HepG2 (cell line): ENCODE measurements around the gene RERE. TPM values are rescaled to one million over a fixed set of nuclear protein-coding genes. Genes with fewer than 3 reads are reported as not detected.
"Not testable (repeated sequence)": the region's sequence is repeated elsewhere in the genome, so short reads cannot be mapped to it uniquely, and the experiment has no call there.

Source experiments
- ATAC-seq: fragments of 200-7000 bp; cut with Tn5 transposase; 3 replicates; pipeline ENCODE4 v1.9.1; 2020; ENCODE audit warnings: mild to moderate bottlenecking, moderate library complexity
- BruUV-seq: library from RNA; stranded (reverse); fragments of 400-500 nt; replicated peaks from 2 replicates; lab custom pipeline; 2021; lab: Mats Ljungman, UMichigan
- CTCF ChIA-PET: fragments of 300-600 bp; formaldehyde crosslinking; extraction: SDS; loops from one replicate; lab custom pipeline; 2021; ENCODE audit warnings: low total read pairs, inconsistent platforms, low intra/inter-chr PET ratio; lab: Yijun Ruan, JAX
- POLR2A ChIA-PET: fragments of 350-600 bp; sonication (Branson Sonifier 250); formaldehyde crosslinking; loops from one replicate; lab custom pipeline; 2020; ENCODE audit warnings: antibody characterized with exemption, inconsistent platforms; lab: Yijun Ruan, JAX
- DNase-seq: peaks from one replicate; pipeline ENCODE4 v3.0.0-alpha.2; 2015; ENCODE audit warnings: low spot score
- FAIRE-seq: peaks from 3 replicates; lab custom pipeline; 2011; peaks lifted over from hg19 to GRCh38; lab: Jason Lieb, UNC
- H2AFZ ChIP-seq: one replicate; pipeline ENCODE4 v1.6.1; 2011; ENCODE audit warnings: low read length, inconsistent platforms
- H3K27ac ChIP-seq: fragments of 300-600 bp; 3 replicates; pipeline ENCODE4 v1.8.0; 2011; ENCODE audit warnings: mixed run types, mild to moderate bottlenecking, mixed read lengths, low read length, inconsistent platforms; ENCODE audit not compliant: insufficient read depth; ENCODE audit errors: extremely low read length
- H3K27me3 ChIP-seq, 2 experiments: fragments of 200-600 bp in 1 of 2; 2 replicates in 1 of 2; 3 replicates in 1 of 2; pipeline versions ENCODE4 v1.6.0 to v1.8.0; 2011; ENCODE audit warnings: low read length in 2 of 2, mild to moderate bottlenecking in 2 of 2, moderate library complexity in 2 of 2, inconsistent platforms in 1 of 2; ENCODE audit not compliant: insufficient read depth in 2 of 2, control insufficient read depth in 1 of 2
- H3K36me3 ChIP-seq, 2 experiments: fragments of 200-600 bp in 1 of 2; replicated peaks in 1 of 2; 2 replicates in 1 of 2; 3 replicates in 1 of 2; pipeline versions ENCODE4 v1.5.1 to v1.8.0; 2011; ENCODE audit warnings: low read length in 2 of 2, inconsistent platforms in 1 of 2; ENCODE audit not compliant: insufficient read depth in 2 of 2, control insufficient read depth in 1 of 2
- H3K4me1 ChIP-seq: 2 replicates; pipeline ENCODE4 v1.5.1; 2012; ENCODE audit warnings: low read length, inconsistent platforms; ENCODE audit not compliant: insufficient read depth
- H3K4me2 ChIP-seq: 2 replicates; pipeline ENCODE4 v1.6.0; 2011; ENCODE audit warnings: low read depth, low read length, inconsistent platforms
- H3K4me3 ChIP-seq, 3 experiments: fragments of 200-600 bp in 1 of 3; sonication (generic), shearing (Covaris generic) in 1 of 3; replicated peaks in 1 of 3; 2 replicates each; pipeline ENCODE4 v1.5.1; 2011 to 2016; ENCODE audit warnings: low read length in 3 of 3, inconsistent platforms in 2 of 3, low read depth in 2 of 3, mild to moderate bottlenecking in 2 of 3, control low read depth in 1 of 3, mixed read lengths in 1 of 3; ENCODE audit not compliant: insufficient read depth in 1 of 3
- H3K79me2 ChIP-seq: one replicate; pipeline ENCODE4 v1.6.1; 2011; ENCODE audit warnings: low read length, inconsistent platforms; ENCODE audit not compliant: insufficient read depth
- H3K9ac ChIP-seq: 2 replicates; pipeline ENCODE4 v1.6.0; 2011; ENCODE audit warnings: mild to moderate bottlenecking, low read depth, low read length, inconsistent platforms; ENCODE audit not compliant: insufficient read depth
- H3K9me3 ChIP-seq: 2 replicates; pipeline ENCODE4 v1.5.1; 2012; ENCODE audit warnings: mild to moderate bottlenecking, low read length
- H4K20me1 ChIP-seq: 2 replicates; pipeline ENCODE4 v1.6.0; 2011; ENCODE audit warnings: inconsistent platforms, mild to moderate bottlenecking, low read length, moderate library complexity; ENCODE audit not compliant: insufficient read depth
- PRPF4 ChIP-seq: fragments of 200-400 bp; formaldehyde crosslinking; IDR thresholded peaks from 2 replicates; pipeline ENCODE4 v1.6.1; 2016; ENCODE audit warnings: low read length, low read depth; ENCODE audit not compliant: poor library complexity, severe bottlenecking
- ZNF138 ChIP-seq: sonication (generic); formaldehyde crosslinking; IDR thresholded peaks from 2 replicates; pipeline ENCODE4 v1.5.0; 2020; ENCODE audit warnings: mild to moderate bottlenecking, low read depth, missing genetic modification reagents
- ZNF292 ChIP-seq: sonication (generic); formaldehyde crosslinking; IDR thresholded peaks from 2 replicates; pipeline ENCODE4 v1.8.1; 2022; ENCODE audit warnings: mild to moderate bottlenecking, low read depth, missing genetic modification reagents, borderline replicate concordance
- ZNF672 ChIP-seq: sonication (generic); formaldehyde crosslinking; IDR thresholded peaks from 2 replicates; pipeline ENCODE4 v1.8.1; 2022; ENCODE audit warnings: missing genetic modification reagents
- ZNF720 ChIP-seq: sonication (generic); formaldehyde crosslinking; IDR thresholded peaks from 2 replicates; pipeline ENCODE4 v1.4.0; 2020; ENCODE audit warnings: missing genetic modification reagents
- WGBS: methylation state at CpG from one replicate; pipeline ENCODE4 v1.1.6; 2017; ENCODE audit warnings: low lambda C conversion rate; 5-methylcytosine and 5-hydroxymethylcytosine counted together
- in situ Hi-C: cut with HindIII; loops from 2 replicates; pipeline ENCODE4 v1.10.0; 2017; ENCODE audit warnings: low pct_unique_long_range_greater_than_20kb; ENCODE audit not compliant: extremely low pct_ligation_motif_present
- intact Hi-C: fragments of 100-400 bp; cut with micrococcal nuclease; formaldehyde crosslinking; loops from one replicate; pipeline ENCODE4 v1.10.0; 2022; ENCODE audit not compliant: unreplicated experiment
- polyA plus RNA-seq, 8 experiments: library from polyadenylated mRNA; depleted of rRNA in 3 of 8; stranded (reverse) in 7 of 8; unstranded in 1 of 8; fragments of >200 nt; fragmentation: Illumina TruSeq in 4 of 8; extraction: Trizol in 4 of 8; gene quantifications; 2 replicates each; pipeline versions ENCODE4 v1.2.1 to v1.2.3, GENCODE V29; 2011 to 2016; ENCODE audit warnings: low read depth in 4 of 8, missing spikeins in 1 of 8, mixed read lengths in 1 of 8; ENCODE audit not compliant: insufficient read depth in 1 of 8
- total RNA-seq, 5 experiments: library from RNA; depleted of rRNA; stranded (reverse); fragments of >200 nt; fragmentation: Illumina TruSeq; extraction: Trizol; gene quantifications; 2 replicates each; pipeline ENCODE4 v1.2.3, GENCODE V29; 2016; ENCODE audit warnings: low read depth in 1 of 5
- TF ChIP-seq, protein P1 (sequence below): sonication (generic); formaldehyde crosslinking; IDR thresholded peaks from 2 replicates; pipeline ENCODE4 v1.4.0; 2020; ENCODE audit warnings: missing genetic modification reagents
- TF ChIP-seq, protein P2 (sequence below): sonication (generic); formaldehyde crosslinking; IDR thresholded peaks from 2 replicates; pipeline ENCODE4 v1.5.1; 2020; ENCODE audit warnings: mild to moderate bottlenecking, missing genetic modification reagents, moderate library complexity

RERE gene
- total and polyA plus RNA-seq, 2 of the 13 experiments (the other 11 are each of a cell fraction or from before 2014, with no cell fraction given): 18.3 to 21.9 TPM

DNA sequence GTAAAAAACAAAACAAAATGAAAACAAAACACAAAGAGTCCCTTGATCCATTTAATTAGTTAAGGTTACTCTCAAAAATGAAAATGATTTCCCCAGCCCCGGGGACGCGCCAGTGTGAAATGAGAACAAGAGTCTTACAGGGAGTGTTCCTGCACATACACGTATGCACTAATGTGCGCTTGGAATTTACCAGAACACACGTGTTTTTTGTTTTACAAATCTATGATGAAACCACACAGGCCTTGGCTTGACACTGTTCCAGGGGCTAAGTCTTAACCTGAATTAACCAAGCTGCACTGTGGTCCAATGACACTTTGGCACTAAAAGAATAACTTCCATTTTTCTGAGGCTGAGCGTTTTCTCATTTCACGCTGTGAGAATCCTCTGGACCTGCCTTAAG, 435.8 kb downstream of the RERE start (continued):
- no peak for TF ChIP-seq ZNF292 (CRISPR knock-in tag)
- TF ChIP-seq, all 625 proteins: peak for 0

DNA sequence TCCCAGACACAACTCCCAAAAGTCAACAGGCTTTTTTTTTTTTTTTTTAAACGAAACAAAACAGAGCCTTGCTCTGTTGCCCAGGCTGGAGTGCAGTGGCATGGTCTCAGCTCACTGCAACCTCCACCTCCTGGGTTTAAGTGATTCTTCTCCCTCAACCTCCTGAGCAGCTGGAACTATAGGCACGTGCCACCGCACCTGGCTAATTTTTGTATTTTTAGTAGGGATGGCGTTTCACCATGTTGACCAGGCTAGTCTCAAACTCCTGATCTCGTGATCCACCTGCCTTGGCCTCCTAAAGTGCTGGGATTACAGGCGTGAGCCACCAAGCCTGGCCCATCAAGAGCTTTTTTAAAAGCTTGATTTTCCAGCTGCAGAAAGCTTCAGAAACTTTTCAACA, 437.1 kb downstream of the RERE start:
- peaks cover 70% of the 10 kb centered on the region for H4K20me1 ChIP-seq
- FAIRE-seq, CTCF ChIA-PET, ATAC-seq, H3K27ac ChIP-seq, intact Hi-C loops, H3K9me3 ChIP-seq, BruUV-seq, H3K4me2 ChIP-seq, H3K27me3 ChIP-seq, DNase-seq, H3K4me3 ChIP-seq, in situ Hi-C loops, POLR2A ChIA-PET, H3K9ac ChIP-seq, H2AFZ ChIP-seq: not testable (repeated sequence)
- H3K4me1 ChIP-seq: peaks cover 18% of the 10 kb centered on the region
- H3K79me2 ChIP-seq: peaks cover 63% of the 10 kb centered on the region
- peaks cover 21 to 43% of the 10 kb centered on the region in 2 experiments; a peak in 4 of 5 replicates for H3K36me3 ChIP-seq
- WGBS: 87% methylated on average over 6 of the region's 6 CpGs

DNA sequence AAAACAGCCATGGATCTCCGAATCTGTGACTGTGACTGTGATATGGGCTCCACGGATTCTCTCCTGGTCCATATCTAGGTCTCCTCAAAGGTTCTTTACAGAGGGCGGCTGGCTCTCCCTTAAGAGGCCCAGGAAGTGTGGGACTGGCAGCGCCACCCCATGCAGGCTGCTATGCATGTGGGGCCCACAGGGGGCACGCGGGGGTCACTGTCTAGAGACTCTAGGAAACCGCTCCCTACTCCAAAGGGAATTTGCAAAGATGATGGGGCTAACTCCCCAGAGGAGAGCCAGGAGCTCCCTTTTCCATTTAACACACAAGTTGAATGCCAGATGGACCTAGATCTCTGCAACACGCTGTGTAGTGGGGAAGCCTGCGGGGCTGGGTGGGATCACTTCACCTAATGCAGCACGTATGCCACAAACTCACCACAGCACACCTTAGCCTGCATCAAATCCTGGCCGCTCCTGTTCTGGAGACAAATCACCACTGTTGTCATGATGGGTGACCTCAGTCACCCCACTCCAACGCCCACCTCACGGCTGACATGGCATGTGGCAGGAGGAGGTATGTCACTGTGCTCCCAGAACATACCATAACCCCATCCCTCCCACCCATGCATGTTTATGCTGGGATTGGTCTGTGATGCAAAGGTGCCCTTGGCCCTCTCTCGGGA, 437.8 kb downstream of the RERE start:
- DNase-seq (no peak), ATAC-seq (peak; percentile 34; the same call in 1 of the 3 replicates), FAIRE-seq (no peak)
- no peaks in the 10 kb centered on the region for H3K9me3 ChIP-seq
- H3K36me3 ChIP-seq: peaks cover 18 to 45% of the 10 kb centered on the region in 2 experiments; a peak in 4 of 5 replicates
- no TSS peak for BruUV-seq
- CTCF ChIA-PET: no interaction called here
- no peak overlapping the region for H3K9ac ChIP-seq
- 94% methylated on average over 5 of the region's 14 CpGs for WGBS
- H3K4me1 ChIP-seq: peaks cover 18% of the 10 kb centered on the region
- peaks cover 69% of the 10 kb centered on the region for H4K20me1 ChIP-seq
- in situ Hi-C loops (no loop called here), intact Hi-C loops (loop anchor here (5.0 to 10.0 kb wide), 2 partner anchors 43 to 325 kb away; no protein-coding TSS in a partner anchor)
- TF ChIP-seq ZNF138 (CRISPR knock-in tag) (no peak), PRPF4 (no peak), ZNF672 (no peak), ZNF720 (CRISPR knock-in tag) (no peak)
- TF ChIP-seq, protein P1, sequence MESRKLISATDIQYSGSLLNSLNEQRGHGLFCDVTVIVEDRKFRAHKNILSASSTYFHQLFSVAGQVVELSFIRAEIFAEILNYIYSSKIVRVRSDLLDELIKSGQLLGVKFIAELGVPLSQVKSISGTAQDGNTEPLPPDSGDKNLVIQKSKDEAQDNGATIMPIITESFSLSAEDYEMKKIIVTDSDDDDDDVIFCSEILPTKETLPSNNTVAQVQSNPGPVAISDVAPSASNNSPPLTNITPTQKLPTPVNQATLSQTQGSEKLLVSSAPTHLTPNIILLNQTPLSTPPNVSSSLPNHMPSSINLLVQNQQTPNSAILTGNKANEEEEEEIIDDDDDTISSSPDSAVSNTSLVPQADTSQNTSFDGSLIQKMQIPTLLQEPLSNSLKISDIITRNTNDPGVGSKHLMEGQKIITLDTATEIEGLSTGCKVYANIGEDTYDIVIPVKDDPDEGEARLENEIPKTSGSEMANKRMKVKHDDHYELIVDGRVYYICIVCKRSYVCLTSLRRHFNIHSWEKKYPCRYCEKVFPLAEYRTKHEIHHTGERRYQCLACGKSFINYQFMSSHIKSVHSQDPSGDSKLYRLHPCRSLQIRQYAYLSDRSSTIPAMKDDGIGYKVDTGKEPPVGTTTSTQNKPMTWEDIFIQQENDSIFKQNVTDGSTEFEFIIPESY (CRISPR knock-in tag): peak; percentile 61; the same call in 1 of the 2 replicates
- TF ChIP-seq, protein P2, sequence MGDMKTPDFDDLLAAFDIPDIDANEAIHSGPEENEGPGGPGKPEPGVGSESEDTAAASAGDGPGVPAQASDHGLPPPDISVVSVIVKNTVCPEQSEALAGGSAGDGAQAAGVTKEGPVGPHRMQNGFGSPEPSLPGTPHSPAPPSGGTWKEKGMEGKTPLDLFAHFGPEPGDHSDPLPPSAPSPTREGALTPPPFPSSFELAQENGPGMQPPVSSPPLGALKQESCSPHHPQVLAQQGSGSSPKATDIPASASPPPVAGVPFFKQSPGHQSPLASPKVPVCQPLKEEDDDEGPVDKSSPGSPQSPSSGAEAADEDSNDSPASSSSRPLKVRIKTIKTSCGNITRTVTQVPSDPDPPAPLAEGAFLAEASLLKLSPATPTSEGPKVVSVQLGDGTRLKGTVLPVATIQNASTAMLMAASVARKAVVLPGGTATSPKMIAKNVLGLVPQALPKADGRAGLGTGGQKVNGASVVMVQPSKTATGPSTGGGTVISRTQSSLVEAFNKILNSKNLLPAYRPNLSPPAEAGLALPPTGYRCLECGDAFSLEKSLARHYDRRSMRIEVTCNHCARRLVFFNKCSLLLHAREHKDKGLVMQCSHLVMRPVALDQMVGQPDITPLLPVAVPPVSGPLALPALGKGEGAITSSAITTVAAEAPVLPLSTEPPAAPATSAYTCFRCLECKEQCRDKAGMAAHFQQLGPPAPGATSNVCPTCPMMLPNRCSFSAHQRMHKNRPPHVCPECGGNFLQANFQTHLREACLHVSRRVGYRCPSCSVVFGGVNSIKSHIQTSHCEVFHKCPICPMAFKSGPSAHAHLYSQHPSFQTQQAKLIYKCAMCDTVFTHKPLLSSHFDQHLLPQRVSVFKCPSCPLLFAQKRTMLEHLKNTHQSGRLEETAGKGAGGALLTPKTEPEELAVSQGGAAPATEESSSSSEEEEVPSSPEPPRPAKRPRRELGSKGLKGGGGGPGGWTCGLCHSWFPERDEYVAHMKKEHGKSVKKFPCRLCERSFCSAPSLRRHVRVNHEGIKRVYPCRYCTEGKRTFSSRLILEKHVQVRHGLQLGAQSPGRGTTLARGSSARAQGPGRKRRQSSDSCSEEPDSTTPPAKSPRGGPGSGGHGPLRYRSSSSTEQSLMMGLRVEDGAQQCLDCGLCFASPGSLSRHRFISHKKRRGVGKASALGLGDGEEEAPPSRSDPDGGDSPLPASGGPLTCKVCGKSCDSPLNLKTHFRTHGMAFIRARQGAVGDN (CRISPR knock-in tag): no peak
- no peaks in the 10 kb centered on the region for H3K27me3 ChIP-seq
- H3K4me2 ChIP-seq: no peak overlapping the region
- peaks cover 56% of the 10 kb centered on the region for H3K79me2 ChIP-seq
- no peak overlapping the region for H2AFZ ChIP-seq
- POLR2A ChIA-PET: no interaction called here
- no peak overlapping the region for H3K4me3 ChIP-seq
- H3K27ac ChIP-seq: no peak overlapping the region
